ENCODE results near the gene FAM162B. TPM values are rescaled to one million over a fixed set of nuclear protein-coding genes. Genes with fewer than 3 reads are reported as not detected.

The FAM162B gene
- total RNA-seq, 1 experiment from 2014 or later: not detected

GRCh38 chr6:116812051-116812650, 46.6 kb upstream of the FAM162B start:
- ChIA-PET POLR2A (no interaction called here), CTCF (no interaction called here)
- in situ Hi-C loops (cut with HindIII; ENCODE audit: low pct_unique_long_range_greater_than_20kb, low sequenced_read_pairs) (no loop called here), intact Hi-C loops (cut with micrococcal nuclease; ENCODE audit: unreplicated experiment) (no loop called here)
- DNase-seq (ENCODE audit: low read depth, low spot score): no peak
- Histone ChIP-seq H3K27ac (ENCODE audit: low read length) (no peak overlapping the region), H3K36me3 (ENCODE audit: control insufficient read depth, insufficient read depth, low read length) (no peaks in the 10 kb centered on the region), H3K4me1 (ENCODE audit: control insufficient read depth, insufficient read depth, low read length) (no peaks in the 10 kb centered on the region), H3K27me3 (ENCODE audit: control insufficient read depth, insufficient read depth, low read length) (peaks cover 9% of the 10 kb centered on the region), H3K9me3 (ENCODE audit: control insufficient read depth, insufficient read depth, low read depth, low read length) (no peaks in the 10 kb centered on the region), H3K4me3 (ENCODE audit: low read depth in 2 of 2, low read length in 2 of 2) (no peak overlapping the region)
- no peak for TF ChIP-seq TCF7L2 (IDR thresholded peaks at IDR 0.05; ENCODE audit: low read depth, low read length)
- no peak for TF ChIP-seq CTCF (IDR thresholded peaks at IDR 0.05)
- no peak for TF ChIP-seq REST (IDR thresholded peaks at IDR 0.05; ENCODE audit: insufficient read depth in 1 of 2, low read depth in 2 of 2, low read length in 1 of 2)
- no peak for TF ChIP-seq POLR2AphosphoS5 (IDR thresholded peaks at IDR 0.05; ENCODE audit: low read depth, low read length)
- TF ChIP-seq SIN3A (IDR thresholded peaks at IDR 0.05; ENCODE audit: borderline replicate concordance, insufficient read depth, low read depth, low read length): no peak
- no TSS peak for BruUV-seq (replicated peaks)
- no peak for ATAC-seq

- Histone ChIP-seq H3K27me3 (ENCODE audit: control insufficient read depth, insufficient read depth, low read length) (peaks cover 27% of the 10 kb centered on the region), H3K36me3 (ENCODE audit: control insufficient read depth, insufficient read depth, low read length) (no peaks in the 10 kb centered on the region), H3K4me1 (ENCODE audit: control insufficient read depth, insufficient read depth, low read length) (no peaks in the 10 kb centered on the region), H3K4me3 (ENCODE audit: low read depth in 2 of 2, low read length in 2 of 2) (no peak overlapping the region), H3K27ac (ENCODE audit: low read length) (no peak overlapping the region), H3K9me3 (ENCODE audit: control insufficient read depth, insufficient read depth, low read depth, low read length) (no peaks in the 10 kb centered on the region)
- ChIA-PET CTCF (no interaction called here), POLR2A (no interaction called here)
- intact Hi-C loops (cut with micrococcal nuclease; ENCODE audit: unreplicated experiment) (no loop called here), in situ Hi-C loops (cut with HindIII; ENCODE audit: low pct_unique_long_range_greater_than_20kb, low sequenced_read_pairs) (no loop called here)
- ATAC-seq: no peak
- no TSS peak for BruUV-seq (replicated peaks)
- no peak for DNase-seq (ENCODE audit: low read depth, low spot score)
- no peak for TF ChIP-seq POLR2AphosphoS5 (IDR thresholded peaks at IDR 0.05; ENCODE audit: low read depth, low read length)
- no peak for TF ChIP-seq REST (IDR thresholded peaks at IDR 0.05; ENCODE audit: insufficient read depth in 1 of 2, low read depth in 2 of 2, low read length in 1 of 2)
- TF ChIP-seq TCF7L2 (IDR thresholded peaks at IDR 0.05; ENCODE audit: low read depth, low read length): no peak
- TF ChIP-seq SIN3A (IDR thresholded peaks at IDR 0.05; ENCODE audit: borderline replicate concordance, insufficient read depth, low read depth, low read length): no peak
- TF ChIP-seq CTCF (IDR thresholded peaks at IDR 0.05): no peak
These were observed 36.5 kb upstream of the FAM162B start for GRCh38 chr6:116801971-116802370.
